GM18867 (cell line): Measurements from ENCODE around the gene SOX6.
A peak's percentile ranks its signal among the peaks of the same experiment; 100 is the strongest.

Experiments
- ATAC-seq: cut with Tn5 transposase; IDR thresholded peaks from one replicate; pipeline ENCODE4 v1.9.1; 2021; ENCODE audit warnings: mild to moderate bottlenecking, moderate library complexity; ENCODE audit not compliant: unreplicated experiment

Gene SOX6

GRCh38 chr11:16012125-16012751, 344.1 kb downstream of the SOX6 start:
- ATAC-seq: no peak

GRCh38 chr11:16011396-16011795, 344.9 kb downstream of the SOX6 start:
- no peak for ATAC-seq

DNA sequence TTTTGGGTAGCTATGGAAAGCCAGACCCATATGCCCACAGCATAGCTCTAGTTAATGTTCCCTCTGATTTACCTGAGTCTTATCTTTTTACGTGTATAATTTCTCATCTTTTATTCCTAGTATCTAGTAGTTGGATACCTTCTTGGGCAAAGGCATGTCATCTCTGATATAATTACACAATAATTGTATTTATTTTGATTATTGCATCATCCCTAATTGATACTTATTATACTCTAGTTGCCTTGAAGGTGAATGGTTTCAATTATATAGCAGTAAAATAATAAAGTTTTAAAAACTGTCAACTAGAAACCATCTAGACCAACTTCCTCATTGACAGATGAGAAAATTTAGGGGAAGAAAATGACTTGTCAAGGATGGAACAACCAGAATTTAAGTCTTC, 347.3 kb downstream of the SOX6 start:
- ATAC-seq: no peak

GRCh38 chr11:16007514-16007913, 348.8 kb downstream of the SOX6 start:
- ATAC-seq: no peak

- no peak for ATAC-seq
Measured at GRCh38 chr11:16002942-16003341, 353.4 kb downstream of the SOX6 start.

GRCh38 chr11:16001899-16002426, 354.4 kb downstream of the SOX6 start:
- peak; percentile 77 for ATAC-seq

- ATAC-seq: no peak
Measured at GRCh38 chr11:16001044-16001568, 355.2 kb downstream of the SOX6 start.

- ATAC-seq: no peak
Measured at GRCh38 chr11:16000065-16000464, 356.3 kb downstream of the SOX6 start.

- no peak for ATAC-seq
Measured at GRCh38 chr11:15993345-15993744, 363.0 kb downstream of the SOX6 start.

DNA sequence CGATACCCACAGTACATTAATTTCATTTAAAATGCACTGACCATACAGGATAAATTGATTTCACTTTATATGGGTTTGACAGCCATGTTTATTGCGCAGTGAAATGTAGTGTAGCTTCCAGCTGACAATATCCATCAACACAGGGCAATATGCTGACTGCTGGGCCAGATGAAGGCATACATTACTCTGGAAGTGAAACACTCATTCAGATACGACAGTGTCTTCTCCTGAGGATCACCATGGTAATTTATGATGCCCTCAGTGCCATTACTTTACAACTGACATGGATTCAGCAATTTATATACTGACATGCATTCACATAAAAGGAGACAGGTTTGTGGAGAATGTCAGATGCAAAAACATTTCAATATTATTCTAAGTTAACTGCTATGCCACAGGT, 365.1 kb downstream of the SOX6 start:
- ATAC-seq: no peak

DNA sequence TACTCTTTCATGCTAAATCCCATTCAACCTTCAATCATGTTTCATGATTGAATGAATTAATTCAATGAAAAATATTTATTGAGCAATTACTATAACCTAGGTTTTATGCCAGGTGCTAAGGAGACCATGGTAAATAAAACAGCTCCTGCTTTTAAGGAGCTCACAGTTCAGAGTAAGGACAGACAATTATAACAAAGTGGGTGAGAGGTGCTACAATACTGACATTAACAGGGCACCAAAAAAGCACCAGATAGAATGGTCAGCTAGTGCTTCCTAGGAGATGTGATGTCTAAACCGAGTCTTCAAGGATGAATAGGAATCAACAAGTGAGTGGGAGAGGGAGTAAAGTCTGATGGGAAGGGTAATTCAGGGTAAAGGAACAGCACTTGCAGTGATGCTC, 366.7 kb downstream of the SOX6 start:
- no peak for ATAC-seq

- ATAC-seq: peak; percentile 45
Measured at GRCh38 chr11:15988693-15989231, 367.6 kb downstream of the SOX6 start.

DNA sequence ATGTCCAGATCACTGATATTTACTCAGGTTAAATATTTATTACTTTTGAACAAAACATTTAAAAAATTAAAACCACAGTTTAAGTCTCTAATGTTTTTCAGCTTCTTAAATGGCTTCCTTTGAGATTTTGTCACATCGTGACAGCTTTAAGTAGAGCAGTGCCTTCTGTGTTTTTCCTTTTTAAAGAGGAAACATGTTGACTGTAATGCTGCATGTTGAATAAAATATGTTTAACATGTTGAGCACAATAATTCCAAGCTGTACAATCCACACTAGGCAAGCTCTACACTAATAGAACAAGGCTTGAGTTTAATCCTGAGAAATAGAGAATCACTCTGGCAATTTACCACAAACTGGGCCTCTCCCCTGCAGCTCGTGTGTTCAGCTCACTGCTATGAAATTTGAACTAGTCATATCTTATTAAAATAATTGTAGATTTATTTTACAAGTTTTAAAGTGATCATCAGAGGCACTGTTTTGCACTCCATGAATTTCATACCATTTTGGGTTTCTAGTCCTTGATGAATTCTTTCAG, 368.3 kb downstream of the SOX6 start:
- ATAC-seq: no peak

- no peak for ATAC-seq
Measured at GRCh38 chr11:15987046-15987445, 369.3 kb downstream of the SOX6 start.

GRCh38 chr11:15985860-15986139, 370.5 kb downstream of the SOX6 start:
- no peak for ATAC-seq

GRCh38 chr11:15985127-15985859, 371.1 kb downstream of the SOX6 start:
- ATAC-seq: no peak

- ATAC-seq: no peak
Measured at GRCh38 chr11:15981292-15981691, 375.1 kb downstream of the SOX6 start.

- ATAC-seq: no peak
Measured at GRCh38 chr11:15977116-15977515, 379.2 kb downstream of the SOX6 start.

DNA sequence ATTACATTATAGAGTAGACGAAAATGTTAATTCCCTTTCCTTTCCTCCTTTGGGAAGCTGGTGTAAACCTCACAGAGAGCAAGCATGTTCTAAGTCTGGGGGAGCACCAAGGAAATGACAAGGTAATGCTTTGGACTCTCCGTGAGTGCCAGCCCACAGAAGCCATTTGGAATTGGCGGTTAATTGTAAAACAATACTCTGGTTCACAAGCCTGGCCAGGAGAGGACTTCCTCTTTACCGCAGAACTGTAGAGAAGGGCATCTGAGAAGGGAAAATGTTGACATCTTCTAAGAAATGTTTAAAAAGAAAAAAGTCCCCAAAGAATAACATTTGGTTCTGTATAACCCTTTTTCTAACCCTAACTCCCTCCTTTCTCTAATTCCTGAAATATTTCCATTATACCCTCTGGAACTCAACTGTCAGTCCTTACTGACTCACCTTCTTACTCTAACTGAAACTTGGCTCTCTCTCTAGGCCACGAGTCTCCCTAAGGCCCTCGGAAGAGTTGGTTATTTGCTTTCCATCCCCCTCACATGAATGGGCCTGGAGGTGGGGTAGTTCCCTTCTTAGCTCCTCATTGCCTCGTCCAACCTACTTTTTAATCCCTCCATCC, 379.8 kb downstream of the SOX6 start:
- ATAC-seq: no peak

DNA sequence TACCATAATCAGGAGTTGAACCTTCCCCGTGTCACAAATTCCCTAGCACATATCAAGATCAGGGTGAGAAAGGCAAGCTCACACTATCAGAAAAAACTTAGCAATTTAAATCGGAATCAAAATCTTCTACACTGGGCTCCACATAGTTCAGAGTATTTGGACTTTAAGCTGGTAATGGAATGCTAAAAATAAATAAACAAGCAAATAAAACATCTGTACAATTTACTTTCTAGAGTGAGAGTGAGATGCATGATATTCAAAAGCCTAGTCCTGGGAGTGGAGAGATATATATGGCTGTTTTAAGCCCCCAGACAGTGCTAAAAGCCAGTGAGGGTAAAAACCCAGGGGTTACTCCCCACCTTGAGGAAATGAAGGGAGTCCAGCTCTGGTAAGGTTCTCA, 380.6 kb downstream of the SOX6 start:
- ATAC-seq: no peak

DNA sequence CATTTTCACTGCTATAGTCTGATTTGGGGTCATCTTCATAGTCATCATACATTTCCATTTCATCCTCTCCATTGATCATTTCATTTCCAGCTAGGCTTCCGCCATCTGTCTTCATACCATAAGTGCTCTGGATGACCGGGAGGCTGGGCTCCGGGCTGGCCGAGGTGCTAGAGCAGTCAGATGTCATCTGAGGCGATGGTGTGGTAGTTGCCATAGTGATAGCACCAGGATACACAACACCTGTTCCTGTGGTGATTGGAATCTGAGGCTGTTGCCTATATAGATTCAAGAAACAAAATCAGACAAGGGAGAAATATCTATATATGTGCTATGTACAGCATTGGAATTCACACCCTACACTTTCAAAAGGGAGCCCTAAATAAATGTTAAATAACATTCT, 383.5 kb downstream of the SOX6 start:
- ATAC-seq: no peak

GRCh38 chr11:15971215-15971546, 385.2 kb downstream of the SOX6 start:
- ATAC-seq: no peak
